Measurements from ENCODE around the gene GATAD2A. TPM values are rescaled to one million over a fixed set of nuclear protein-coding genes. Genes with fewer than 3 reads are reported as not detected.
"Not testable (repeated sequence)": the region's sequence is repeated elsewhere in the genome, so short reads cannot be mapped to it uniquely, and the experiment has no call there.

The GATAD2A gene
- total and polyA plus RNA-seq, 5 donors from 2014 or later, result 8.1 to 134 (median 9.7) TPM

- Mint-ChIP-seq H3K9me3 (peaks cover 0 to 20% (median 6%) of the 10 kb centered on the region in 7 donors), H3K4me3 (peak overlapping the region in 3 of 4 donors; percentile 43 to 79 (median 61)), H3K4me1 (peaks cover 12 to 64% (median 35%) of the 10 kb centered on the region in 4 donors), H3K27me3 (no peaks in the 10 kb centered on the region), H3K36me3 (peaks cover 43% of the 10 kb centered on the region), H3K27ac (peak overlapping the region in 2 of 3 donors; percentile 24 to 85)
- peaks cover 16 to 18% of the 10 kb centered on the region in 2 experiments for H3K9me3 ChIP-seq (ENCODE audit: control insufficient read depth in 2 of 2, low read length in 2 of 2)
- H3K27ac ChIP-seq (ENCODE audit: insufficient read depth, low read length, poor library complexity, severe bottlenecking), result no peak overlapping the region
- H3K27me3 ChIP-seq (ENCODE audit: control insufficient read depth, insufficient read depth, low read length), result no peaks in the 10 kb centered on the region
- no peak for ATAC-seq (ENCODE audit: low read depth in 2 of 2)
- no peak for DNase-seq
- H3K4me1 ChIP-seq (ENCODE audit: control insufficient read depth, insufficient read depth, low read length, poor library complexity, severe bottlenecking), result peaks cover 26% of the 10 kb centered on the region
- H3K4me3 ChIP-seq (ENCODE audit: low read depth, low read length), result no peak overlapping the region
- H3K36me3 ChIP-seq (ENCODE audit: control insufficient read depth, insufficient read depth, low read length), result peaks cover 38% of the 10 kb centered on the region
Observed at GRCh38 chr19:19466201-19466600, 60.7 kb downstream of the GATAD2A start.

- Histone ChIP-seq H3K27ac (ENCODE audit: insufficient read depth, low read length, poor library complexity, severe bottlenecking) (peak overlapping the region; percentile 6), H3K4me3 (ENCODE audit: low read depth, low read length) (no peak overlapping the region), H3K9me3 (ENCODE audit: control insufficient read depth in 2 of 2, low read length in 2 of 2) (peaks cover 16 to 18% of the 10 kb centered on the region in 2 experiments), H3K36me3 (ENCODE audit: control insufficient read depth, insufficient read depth, low read length) (peaks cover 44% of the 10 kb centered on the region), H3K27me3 (ENCODE audit: control insufficient read depth, insufficient read depth, low read length) (no peaks in the 10 kb centered on the region), H3K4me1 (ENCODE audit: control insufficient read depth, insufficient read depth, low read length, poor library complexity, severe bottlenecking) (peaks cover 17% of the 10 kb centered on the region)
- ATAC-seq (ENCODE audit: low read depth in 2 of 2) (no peak), DNase-seq (no peak)
- H3K4me3 Mint-ChIP-seq, result peak overlapping the region in 1 of 4 donors; percentile 7
- H3K9me3 Mint-ChIP-seq, result peaks cover 0 to 20% (median 6%) of the 10 kb centered on the region in 7 donors
- H3K4me1 Mint-ChIP-seq, result peaks cover 10 to 66% (median 43%) of the 10 kb centered on the region in 4 donors
- H3K27me3 Mint-ChIP-seq, result no peaks in the 10 kb centered on the region
- H3K36me3 Mint-ChIP-seq, result peaks cover 47% of the 10 kb centered on the region
- peak overlapping the region; percentile 20 to 75 (median 44) for H3K27ac Mint-ChIP-seq
Observed at GRCh38 chr19:19468424-19469050, 63.1 kb downstream of the GATAD2A start.

- H3K4me3 ChIP-seq (ENCODE audit: low read depth, low read length), result no peak overlapping the region
- no peaks in the 10 kb centered on the region for H3K27me3 ChIP-seq (ENCODE audit: control insufficient read depth, insufficient read depth, low read length)
- Mint-ChIP-seq H3K4me3 (no peak overlapping the region), H3K27ac (peak overlapping the region in 2 of 3 donors; percentile 74 to 80), H3K4me1 (peaks cover 15 to 71% (median 53%) of the 10 kb centered on the region in 4 donors), H3K36me3 (peaks cover 54% of the 10 kb centered on the region), H3K27me3 (no peaks in the 10 kb centered on the region), H3K9me3 (peaks cover 0 to 20% (median 6%) of the 10 kb centered on the region in 7 donors)
- DNase-seq, result no peak
- peaks cover 35% of the 10 kb centered on the region for H3K4me1 ChIP-seq (ENCODE audit: control insufficient read depth, insufficient read depth, low read length, poor library complexity, severe bottlenecking)
- H3K9me3 ChIP-seq (ENCODE audit: control insufficient read depth in 2 of 2, low read length in 2 of 2), result peaks cover 16 to 18% of the 10 kb centered on the region in 2 experiments
- peak overlapping the region; percentile 17 for H3K27ac ChIP-seq (ENCODE audit: insufficient read depth, low read length, poor library complexity, severe bottlenecking)
- peaks cover 44% of the 10 kb centered on the region for H3K36me3 ChIP-seq (ENCODE audit: control insufficient read depth, insufficient read depth, low read length)
- ATAC-seq (ENCODE audit: low read depth in 2 of 2), result no peak
Observed at GRCh38 chr19:19470579-19470978, 65.1 kb downstream of the GATAD2A start.

GRCh38 chr19:19471682-19472081 lies 66.2 kb downstream of the GATAD2A start:
- Mint-ChIP-seq H3K4me1 (peaks cover 18 to 72% (median 53%) of the 10 kb centered on the region in 4 donors), H3K27me3 (no peaks in the 10 kb centered on the region), H3K9me3 (peaks cover 0 to 20% (median 6%) of the 10 kb centered on the region in 7 donors), H3K4me3 (peak overlapping the region; percentile 38 to 72 (median 61)), H3K36me3 (peaks cover 44% of the 10 kb centered on the region), H3K27ac (peak overlapping the region; percentile 78 to 94 (median 90))
- ATAC-seq (ENCODE audit: low read depth in 2 of 2), result no peak
- H3K9me3 ChIP-seq (ENCODE audit: control insufficient read depth in 2 of 2, low read length in 2 of 2), result peaks cover 16 to 18% of the 10 kb centered on the region in 2 experiments
- peaks cover 32% of the 10 kb centered on the region for H3K36me3 ChIP-seq (ENCODE audit: control insufficient read depth, insufficient read depth, low read length)
- H3K4me3 ChIP-seq (ENCODE audit: low read depth, low read length), result peak overlapping the region; percentile 26
- DNase-seq, result no peak
- H3K4me1 ChIP-seq (ENCODE audit: control insufficient read depth, insufficient read depth, low read length, poor library complexity, severe bottlenecking), result peaks cover 46% of the 10 kb centered on the region
- H3K27ac ChIP-seq (ENCODE audit: insufficient read depth, low read length, poor library complexity, severe bottlenecking), result no peak overlapping the region
- H3K27me3 ChIP-seq (ENCODE audit: control insufficient read depth, insufficient read depth, low read length), result no peaks in the 10 kb centered on the region

- Mint-ChIP-seq H3K4me1 (peaks cover 22 to 76% (median 58%) of the 10 kb centered on the region in 4 donors), H3K27ac (peak overlapping the region; percentile 78 to 94 (median 90)), H3K36me3 (peaks cover 43% of the 10 kb centered on the region), H3K4me3 (peak overlapping the region; percentile 38 to 72 (median 61)), H3K9me3 (peaks cover 0 to 16% (median 6%) of the 10 kb centered on the region in 7 donors)
- peak in 1 of 2 donors; percentile 21 for ATAC-seq (ENCODE audit: low read depth in 2 of 2)
- not testable (repeated sequence) for H3K27me3 ChIP-seq (ENCODE audit: control insufficient read depth, insufficient read depth, low read length); H3K27ac ChIP-seq (ENCODE audit: insufficient read depth, low read length, poor library complexity, severe bottlenecking); H3K27me3 Mint-ChIP-seq
- peak in 1 of 3 donors; percentile 61 for DNase-seq
- Histone ChIP-seq H3K4me1 (ENCODE audit: control insufficient read depth, insufficient read depth, low read length, poor library complexity, severe bottlenecking) (peaks cover 50% of the 10 kb centered on the region), H3K9me3 (ENCODE audit: control insufficient read depth in 2 of 2, low read length in 2 of 2) (peaks cover 16 to 18% of the 10 kb centered on the region in 2 experiments), H3K4me3 (ENCODE audit: low read depth, low read length) (peak overlapping the region; percentile 26), H3K36me3 (ENCODE audit: control insufficient read depth, insufficient read depth, low read length) (peaks cover 30% of the 10 kb centered on the region)
Observed at GRCh38 chr19:19472106-19472505, 66.6 kb downstream of the GATAD2A start.

- peaks cover 19 to 88% (median 72%) of the 10 kb centered on the region in 4 donors for H3K4me1 Mint-ChIP-seq
- H3K4me3 Mint-ChIP-seq, result peak overlapping the region in 3 of 4 donors; percentile 38 to 84 (median 61)
- H3K27me3 ChIP-seq (ENCODE audit: control insufficient read depth, insufficient read depth, low read length), result no peaks in the 10 kb centered on the region
- ATAC-seq (ENCODE audit: low read depth in 2 of 2) (no peak), DNase-seq (no peak)
- H3K4me1 ChIP-seq (ENCODE audit: control insufficient read depth, insufficient read depth, low read length, poor library complexity, severe bottlenecking), result peaks cover 60% of the 10 kb centered on the region
- peak overlapping the region; percentile 53 for H3K27ac ChIP-seq (ENCODE audit: insufficient read depth, low read length, poor library complexity, severe bottlenecking)
- H3K9me3 ChIP-seq (ENCODE audit: control insufficient read depth in 2 of 2, low read length in 2 of 2), result no peaks in the 10 kb centered on the region
- peaks cover 21% of the 10 kb centered on the region for H3K36me3 ChIP-seq (ENCODE audit: control insufficient read depth, insufficient read depth, low read length)
- peak overlapping the region; percentile 91 to 97 (median 93) for H3K27ac Mint-ChIP-seq
- peaks cover 0 to 4% (median 0%) of the 10 kb centered on the region in 7 donors for H3K9me3 Mint-ChIP-seq
- peaks cover 35% of the 10 kb centered on the region for H3K36me3 Mint-ChIP-seq
- H3K4me3 ChIP-seq (ENCODE audit: low read depth, low read length), result no peak overlapping the region
- no peaks in the 10 kb centered on the region for H3K27me3 Mint-ChIP-seq
Observed at GRCh38 chr19:19475015-19475765, 69.7 kb downstream of the GATAD2A start.

GRCh38 chr19:19475849-19476828 lies 70.7 kb downstream of the GATAD2A start:
- H3K27ac ChIP-seq (ENCODE audit: insufficient read depth, low read length, poor library complexity, severe bottlenecking), result peak overlapping the region; percentile 53
- Mint-ChIP-seq H3K4me1 (peaks cover 19 to 88% (median 70%) of the 10 kb centered on the region in 4 donors), H3K36me3 (peaks cover 35% of the 10 kb centered on the region), H3K27ac (peak overlapping the region; percentile 79 to 97 (median 91)), H3K9me3 (peaks cover 0 to 2% (median 0%) of the 10 kb centered on the region in 7 donors), H3K27me3 (no peaks in the 10 kb centered on the region), H3K4me3 (peak overlapping the region in 3 of 4 donors; percentile 59 to 79 (median 61))
- no peak overlapping the region for H3K4me3 ChIP-seq (ENCODE audit: low read depth, low read length)
- no peak for ATAC-seq (ENCODE audit: low read depth in 2 of 2)
- DNase-seq, result no peak
- H3K9me3 ChIP-seq (ENCODE audit: control insufficient read depth in 2 of 2, low read length in 2 of 2), result no peaks in the 10 kb centered on the region
- H3K36me3 ChIP-seq (ENCODE audit: control insufficient read depth, insufficient read depth, low read length), result peaks cover 27% of the 10 kb centered on the region
- no peaks in the 10 kb centered on the region for H3K27me3 ChIP-seq (ENCODE audit: control insufficient read depth, insufficient read depth, low read length)
- peaks cover 64% of the 10 kb centered on the region for H3K4me1 ChIP-seq (ENCODE audit: control insufficient read depth, insufficient read depth, low read length, poor library complexity, severe bottlenecking)
